NCI-H2196 (cell line): ENCODE data around the gene ZCCHC14.
"Not testable (repeated sequence)": the region's sequence is repeated elsewhere in the genome, so short reads cannot be mapped to it uniquely, and the experiment has no call there.

ENCODE experiments used
- DNase-seq: peaks from one replicate; lab custom pipeline; 2025; ENCODE audit not compliant: unreplicated experiment; lab: John Stamatoyannopoulos, UW

ZCCHC14 gene

GRCh38 chr16:87497767-87498290 is 5.0 kb upstream of the ZCCHC14 start:
- DNase-seq = not testable (repeated sequence)

DNA sequence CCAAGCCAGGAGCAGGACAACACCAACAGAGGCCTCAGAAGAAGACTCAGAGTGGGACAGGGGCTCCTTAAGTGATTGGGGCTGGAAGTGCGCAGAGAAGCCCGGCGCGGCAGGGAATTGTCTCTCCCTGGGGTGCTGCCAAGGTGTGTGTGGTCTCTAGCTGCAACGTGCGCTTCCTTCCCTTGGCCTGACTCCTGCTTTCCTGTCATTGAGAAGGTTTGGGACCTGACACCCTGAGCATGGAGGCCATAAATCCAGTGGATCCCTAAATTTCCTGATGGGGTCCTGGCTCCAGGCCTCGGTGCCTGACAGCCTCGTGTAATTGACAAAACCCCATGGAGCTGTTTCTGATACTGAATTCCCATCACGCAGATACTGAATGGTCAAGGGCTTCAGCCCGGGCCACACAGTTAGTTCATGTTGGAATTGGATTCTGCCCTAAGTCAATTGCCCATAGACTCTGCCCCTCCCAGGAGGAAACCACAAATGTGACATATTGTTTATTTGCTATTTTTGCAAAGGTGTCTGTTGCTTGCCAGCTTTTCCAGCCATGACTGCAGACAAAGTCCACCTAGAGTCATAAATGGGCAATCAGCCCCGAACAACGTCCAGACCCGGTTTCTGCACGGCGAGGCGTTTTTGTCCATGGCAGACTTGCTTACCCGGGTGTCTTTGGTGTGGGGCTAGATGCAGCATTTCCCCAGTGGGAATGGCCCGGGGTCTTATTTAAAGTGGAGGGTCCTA is 4.4 kb upstream of the ZCCHC14 start:
- DNase-seq = not testable (repeated sequence)

GRCh38 chr16:87496447-87496801 is 3.6 kb upstream of the ZCCHC14 start:
- no peak for DNase-seq

GRCh38 chr16:87495578-87496446 is 3.0 kb upstream of the ZCCHC14 start:
- no peak for DNase-seq

DNA sequence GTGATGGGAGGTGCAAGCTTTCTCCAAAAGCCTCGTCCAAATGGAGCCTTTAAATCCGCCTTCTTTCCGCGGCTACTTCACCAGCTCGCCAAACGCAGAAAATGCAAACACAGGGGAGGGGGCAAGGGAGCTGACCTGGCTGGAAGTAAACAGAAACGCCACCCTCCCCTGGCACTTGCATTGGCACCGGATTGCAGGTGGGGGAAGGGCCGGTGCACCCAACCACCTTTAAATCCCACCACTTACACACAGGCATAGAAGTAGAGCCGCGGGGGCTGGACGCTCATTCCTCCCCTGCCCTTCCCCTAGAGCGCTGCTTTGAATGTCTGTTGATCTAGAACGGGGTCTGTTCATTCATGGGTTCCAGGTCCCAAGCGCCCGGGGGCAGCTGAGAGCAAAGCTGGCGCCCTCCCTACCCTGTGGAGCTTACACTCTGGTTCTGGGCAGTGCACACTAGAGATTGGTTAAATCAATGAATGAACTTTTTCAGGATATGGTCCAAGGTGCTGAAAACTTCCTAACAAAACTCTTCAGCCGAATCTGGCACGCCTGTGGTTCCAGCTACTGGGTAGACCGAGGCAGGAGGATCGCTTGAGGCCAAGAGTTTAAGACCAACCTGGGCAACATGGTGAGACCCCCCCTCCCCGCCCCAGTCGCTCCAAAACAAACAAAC is 920 bp upstream of the ZCCHC14 start:
- DNase-seq = no peak

DNA sequence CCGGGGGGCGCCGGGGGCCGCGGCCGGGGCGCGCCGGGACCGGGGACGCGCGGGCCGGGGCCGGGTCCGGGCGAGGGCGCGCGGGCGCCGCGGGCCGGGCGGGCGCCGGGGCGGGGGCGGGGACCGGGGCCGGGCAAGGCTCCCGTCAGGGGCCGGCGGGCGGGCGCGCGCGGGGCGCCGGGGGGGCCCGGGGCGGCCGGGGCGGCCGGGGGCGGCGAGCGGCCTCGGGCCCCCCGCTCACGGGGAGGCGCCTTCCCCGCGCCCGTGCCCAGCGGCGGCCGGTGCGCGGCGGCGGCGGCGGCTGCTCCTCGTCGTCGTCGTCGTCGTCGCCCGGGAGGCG is 563 bp downstream of the ZCCHC14 start:
- DNase-seq = no peak

GRCh38 chr16:87491522-87492290 is 1.1 kb downstream of the ZCCHC14 start:
- no peak for DNase-seq

DNA sequence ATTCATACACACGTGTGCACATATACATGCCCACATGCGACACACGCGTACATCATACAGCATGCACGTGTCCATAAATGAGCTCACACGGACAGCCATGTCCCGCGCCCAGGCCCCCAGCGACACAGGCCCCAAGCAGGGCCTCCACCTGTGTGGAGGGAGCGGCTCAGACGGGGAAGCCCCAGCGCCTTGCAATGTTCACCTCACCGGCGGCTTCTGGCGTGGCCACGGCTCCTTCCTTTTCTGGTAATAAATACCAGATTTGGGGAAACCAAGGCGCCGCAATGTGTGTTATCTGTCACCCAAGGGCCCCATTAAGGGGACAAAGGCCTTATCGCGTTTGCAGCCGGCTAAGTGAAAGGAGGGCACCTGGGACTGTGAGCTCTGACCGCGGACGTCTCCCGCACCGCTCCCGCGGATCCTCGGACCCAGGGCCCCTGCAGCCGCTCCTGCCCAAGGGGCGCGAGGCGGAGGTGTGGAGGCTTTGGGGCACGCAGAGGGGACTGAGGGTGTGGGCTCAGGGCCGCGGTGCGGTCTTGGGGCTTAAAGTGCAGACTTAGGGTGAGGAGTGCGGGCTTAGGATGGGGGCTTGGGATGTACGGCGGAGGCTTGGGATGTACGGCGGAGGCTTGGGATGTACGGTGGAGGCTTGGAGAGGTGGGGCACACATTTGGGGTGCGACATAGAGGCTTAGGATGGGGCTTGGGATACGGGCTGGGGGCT is 1.9 kb downstream of the ZCCHC14 start:
- DNase-seq = not testable (repeated sequence)

DNA sequence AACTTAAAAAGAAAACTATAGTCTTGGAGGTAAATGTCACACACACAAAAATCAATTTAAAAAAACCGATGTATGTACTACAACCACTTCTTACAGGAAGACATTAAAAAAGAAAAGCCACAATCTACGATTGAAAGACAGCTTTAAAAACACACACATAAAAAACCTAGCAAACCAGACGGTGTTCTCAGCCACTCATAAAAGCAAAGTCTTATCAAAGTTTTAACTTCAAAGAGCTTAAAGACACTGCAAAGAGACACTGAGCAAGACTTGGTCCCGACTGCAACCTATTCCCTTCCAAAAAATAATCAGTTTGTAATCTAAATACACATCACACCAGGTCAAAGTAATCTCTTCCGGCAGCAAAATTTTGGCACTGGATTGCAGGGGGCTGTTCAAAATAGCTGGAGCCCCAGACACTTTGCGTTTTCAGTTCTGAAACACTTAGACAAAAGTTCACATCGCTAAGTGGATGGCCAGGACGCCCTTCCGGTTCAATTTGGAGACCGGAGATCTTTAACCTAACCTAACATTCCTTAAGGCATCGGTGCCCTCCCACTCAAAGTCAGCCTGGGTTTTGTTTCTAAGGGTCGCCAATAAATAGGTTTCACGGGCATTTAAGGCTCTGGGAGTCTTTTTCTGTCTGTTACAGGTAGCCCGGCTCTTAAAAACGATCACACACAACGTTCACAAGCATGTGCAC is 2.6 kb downstream of the ZCCHC14 start:
- no peak for DNase-seq

GRCh38 chr16:87489434-87490045 is 3.3 kb downstream of the ZCCHC14 start:
- no peak for DNase-seq

DNA sequence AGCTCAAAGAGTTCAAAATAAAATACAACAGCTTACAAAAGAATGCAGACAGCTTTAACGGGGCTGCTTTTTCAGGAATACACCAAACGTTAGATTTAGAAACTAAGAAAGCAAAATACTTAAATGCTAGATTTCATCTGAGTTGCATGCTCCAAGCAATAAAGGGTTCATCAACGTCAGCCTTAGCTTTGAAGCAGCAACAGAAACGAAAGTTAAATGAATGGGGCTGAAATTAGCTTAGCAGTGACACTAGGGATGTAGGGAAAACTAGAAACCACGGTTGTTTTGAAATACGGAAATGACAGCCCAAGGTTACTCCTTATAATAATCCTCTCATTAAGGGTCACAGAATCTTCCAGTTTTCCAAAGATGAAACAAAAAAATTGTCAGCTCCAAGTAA is 3.9 kb downstream of the ZCCHC14 start:
- not testable (repeated sequence) for DNase-seq

- DNase-seq = peak; percentile 48
Observed at GRCh38 chr16:87487361-87487924, 5.4 kb downstream of the ZCCHC14 start.

DNA sequence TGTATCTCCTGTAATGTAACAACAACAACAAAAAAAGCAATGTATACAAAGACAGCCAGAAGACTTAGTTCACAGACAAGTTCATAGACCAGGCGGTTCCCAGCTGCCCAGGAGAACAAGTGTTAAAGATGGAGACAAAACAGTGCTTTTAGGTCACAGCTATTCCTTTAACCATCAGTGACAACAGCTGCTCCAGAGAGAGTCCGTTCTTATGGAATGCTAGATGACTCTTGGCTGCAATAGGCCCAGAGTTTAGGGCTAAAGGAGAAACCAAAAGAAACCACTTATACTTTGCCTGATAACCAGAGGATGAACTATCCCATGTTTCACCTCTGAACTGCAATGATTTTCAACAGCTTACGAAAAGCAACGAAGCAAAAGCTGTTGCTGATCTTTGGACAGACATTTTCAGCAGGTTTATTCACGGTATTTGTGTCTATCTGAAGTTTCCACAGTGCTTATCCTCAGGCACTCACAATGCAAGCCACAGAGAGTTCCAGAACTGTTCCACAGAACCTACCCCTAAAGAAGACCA is 6.0 kb downstream of the ZCCHC14 start:
- no peak for DNase-seq

GRCh38 chr16:87486282-87486681 is 6.5 kb downstream of the ZCCHC14 start:
- DNase-seq = no peak

DNA sequence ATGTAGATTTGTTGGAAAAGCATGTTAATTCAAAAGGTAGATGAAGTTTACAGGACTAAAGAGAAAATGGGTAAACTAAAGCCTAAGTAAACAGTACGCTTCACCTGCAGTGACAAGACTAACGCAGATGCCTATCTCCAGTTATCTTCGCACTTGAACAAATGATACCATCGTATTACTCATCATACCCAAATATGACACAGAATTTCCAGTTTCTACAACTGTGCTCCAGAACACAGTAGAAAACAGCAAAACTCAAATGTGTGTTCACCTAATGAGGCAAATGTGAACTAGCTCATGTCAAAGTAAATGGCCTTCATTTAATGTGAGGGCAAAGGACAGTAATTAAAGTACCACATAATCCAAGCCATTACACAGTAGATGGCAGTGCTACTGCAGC is 7.0 kb downstream of the ZCCHC14 start:
- not testable (repeated sequence) for DNase-seq

DNA sequence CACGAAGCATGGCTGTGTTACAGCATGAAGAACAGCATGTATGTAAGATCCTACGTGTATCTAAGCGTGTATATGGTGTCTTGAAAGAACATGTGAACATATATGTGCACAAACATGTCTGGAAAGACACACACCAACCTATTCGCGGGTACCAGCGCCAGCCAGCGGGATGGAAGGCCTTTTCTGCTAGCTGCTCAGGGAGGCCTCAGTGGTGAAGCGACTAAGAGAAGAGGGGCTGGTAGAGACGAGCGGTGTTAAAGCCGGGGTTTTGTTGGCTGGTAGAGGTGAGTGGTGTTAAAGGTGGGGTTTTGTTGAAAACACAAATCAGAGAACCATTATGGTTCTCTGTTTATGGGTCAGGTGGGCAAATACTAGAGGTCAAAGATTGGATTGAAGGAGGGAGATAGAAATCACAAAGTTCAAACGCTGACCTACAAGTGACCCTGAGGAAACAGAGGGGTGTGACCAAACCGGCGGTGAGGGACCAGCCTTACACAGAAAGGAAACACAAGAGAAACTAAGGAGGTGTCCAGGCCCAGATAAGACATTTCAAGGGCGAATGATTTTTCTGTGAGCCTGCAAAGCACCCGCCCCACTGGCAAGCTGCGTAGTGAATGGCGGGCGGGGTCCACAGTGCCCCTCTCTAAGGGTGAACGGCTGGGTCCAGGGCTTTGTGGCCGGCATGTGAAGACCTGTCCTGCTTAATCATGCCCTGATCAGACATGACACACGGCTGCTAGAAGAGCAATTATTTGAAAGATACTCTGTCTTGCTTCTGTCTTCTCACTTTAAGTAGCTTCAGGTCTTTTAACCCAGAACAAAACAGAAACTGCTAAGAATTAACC is 8.1 kb downstream of the ZCCHC14 start:
- DNase-seq = no peak

DNA sequence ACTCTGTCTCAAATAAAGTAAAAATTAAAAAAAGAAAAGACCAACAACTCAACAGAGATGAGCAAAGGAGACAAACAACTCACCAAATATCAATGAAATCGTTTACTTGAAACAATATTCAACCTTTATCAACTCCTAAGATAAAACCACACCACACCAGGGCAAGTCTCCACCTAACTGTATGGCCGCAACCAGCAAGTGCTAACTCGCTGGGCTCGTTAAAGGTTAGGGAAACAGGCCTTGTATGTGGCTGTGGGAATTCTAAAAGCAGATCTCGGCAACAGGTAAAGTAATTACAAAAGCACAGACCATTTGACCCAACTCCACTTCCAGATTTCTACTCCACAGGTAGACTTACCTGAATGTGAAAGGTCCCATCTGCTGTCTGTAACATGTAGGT is 9.3 kb downstream of the ZCCHC14 start:
- no peak for DNase-seq

DNA sequence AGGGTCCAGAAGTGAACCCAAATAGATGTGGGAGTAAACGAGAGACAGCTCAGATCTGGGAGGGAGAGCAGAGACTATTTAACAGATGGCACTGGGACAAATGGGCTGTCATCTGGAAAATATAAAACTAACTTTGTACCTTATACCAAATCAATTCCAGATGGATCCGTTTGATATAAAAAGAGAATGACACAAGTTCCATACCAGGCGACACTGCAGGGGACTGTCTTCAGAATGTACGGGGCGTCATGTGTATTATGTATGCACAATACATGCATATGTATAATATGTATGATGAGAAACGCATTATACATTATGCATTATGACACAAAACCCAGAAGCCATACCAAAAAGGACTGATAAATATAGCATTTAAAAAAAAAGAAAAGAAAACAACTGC is 10.2 kb downstream of the ZCCHC14 start:
- not testable (repeated sequence) for DNase-seq
